HG02642 (cell line): ENCODE results near the gene IL17RC.

Source experiments
- ATAC-seq: cut with Tn5 transposase; IDR thresholded peaks from one replicate; pipeline ENCODE4 v1.9.1; 2021; ENCODE audit warnings: mild to moderate bottlenecking; ENCODE audit not compliant: unreplicated experiment, poor library complexity

Gene IL17RC

DNA sequence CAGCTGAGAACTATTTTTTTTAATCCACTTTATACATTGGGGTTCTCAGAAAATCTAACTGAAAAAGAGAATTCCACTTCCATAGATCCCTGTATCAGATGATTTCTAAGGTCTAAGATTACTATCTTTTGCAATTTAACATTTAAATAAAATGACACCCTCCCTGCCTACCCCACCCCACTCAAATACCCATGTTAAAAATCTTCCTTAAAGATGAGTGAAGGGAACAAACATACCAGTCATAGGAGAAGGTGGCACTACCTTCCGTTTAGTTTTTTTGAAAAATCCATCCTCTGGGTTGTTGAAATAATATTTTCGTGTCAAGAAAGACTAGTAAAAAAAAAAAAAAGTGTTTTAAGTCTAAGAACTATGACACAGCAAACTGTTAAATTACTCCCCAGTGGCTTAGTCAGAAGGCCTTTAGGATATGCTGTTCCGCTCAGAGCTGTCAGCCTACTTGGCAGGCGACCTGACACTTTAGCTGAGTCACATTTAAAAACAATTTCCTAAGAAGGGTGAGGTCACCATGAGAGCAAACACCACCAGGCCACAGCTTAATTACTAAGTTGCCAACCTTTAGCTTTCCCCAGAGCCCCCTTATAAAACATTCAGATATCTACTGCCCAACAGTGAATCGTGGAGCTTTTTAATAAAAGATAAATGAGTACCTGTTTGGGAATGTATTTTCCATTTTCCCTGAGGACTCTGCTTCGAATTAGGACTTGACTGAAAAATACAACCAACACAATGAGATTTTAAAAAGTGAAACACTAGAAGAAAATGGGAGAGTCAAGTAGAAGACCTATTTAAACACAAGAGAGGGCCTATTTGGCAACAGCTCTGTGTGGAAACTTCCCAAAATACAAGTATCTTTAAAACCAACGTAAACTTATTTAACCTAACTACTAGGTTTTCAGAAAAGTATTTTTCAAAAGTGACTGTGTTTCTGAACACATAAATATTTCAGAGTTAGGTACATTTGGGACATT is 60.1 kb downstream of the IL17RC start:
- no peak for ATAC-seq

DNA sequence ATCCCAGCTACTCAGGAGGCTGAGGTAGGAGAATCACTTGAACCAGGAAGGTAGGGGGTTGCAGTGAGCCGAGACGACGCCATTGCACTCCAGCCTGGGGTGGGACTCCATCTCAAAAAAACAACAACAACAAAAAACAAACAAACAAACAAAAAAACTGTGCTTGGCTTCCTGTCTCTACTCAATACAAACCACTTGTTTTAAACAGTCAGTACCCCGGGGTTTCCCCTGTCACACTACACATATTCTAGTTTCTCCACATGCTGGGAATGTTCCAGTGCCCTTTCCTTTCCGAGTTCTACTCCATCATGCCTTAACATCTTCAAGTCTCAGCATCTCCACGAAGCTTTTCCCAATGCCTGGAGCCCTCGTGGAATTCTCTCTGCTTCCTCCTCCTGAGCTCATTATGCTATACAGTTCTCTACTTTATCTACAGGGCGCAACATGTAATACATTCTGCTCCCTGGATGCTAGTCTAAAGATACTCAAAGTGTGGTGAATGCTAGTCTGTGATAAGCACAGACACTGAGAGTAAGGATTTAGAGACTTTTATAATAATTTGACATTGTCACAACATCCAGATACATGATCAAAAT is 61.9 kb downstream of the IL17RC start:
- ATAC-seq = no peak

DNA sequence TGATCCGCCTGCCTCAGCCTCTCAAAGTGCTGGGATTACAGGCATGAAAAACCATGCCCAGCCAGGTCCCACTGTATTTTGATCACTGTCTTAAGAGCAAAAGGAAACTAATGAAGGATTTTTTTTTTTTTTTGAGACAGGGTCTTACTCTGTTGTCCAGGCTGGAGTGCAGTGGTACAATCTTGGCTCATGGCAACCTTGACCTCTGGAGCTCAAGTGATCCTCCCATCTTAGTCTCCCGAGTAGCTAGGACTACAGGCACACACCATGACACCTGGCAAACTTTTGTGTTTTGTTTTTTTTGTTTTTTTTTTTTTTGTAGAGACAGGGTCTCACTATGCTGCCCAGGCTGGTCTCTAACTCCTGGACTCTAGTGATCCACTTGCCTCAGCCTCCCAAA is 63.4 kb downstream of the IL17RC start:
- ATAC-seq = no peak
